Stimulated activated CD4-positive, alpha-beta T cell treated with anti-CD3 and anti-CD28 coated beads, Interleukin-4, amount 100 ng/mL, for 4 hours (primary cell): Measurements from ENCODE around the gene XPC.

Experiments
- DNase-seq, 2 experiments: peaks; one replicate each; pipeline ENCODE4 v3.0.0-alpha.2; 2020

XPC gene

DNA sequence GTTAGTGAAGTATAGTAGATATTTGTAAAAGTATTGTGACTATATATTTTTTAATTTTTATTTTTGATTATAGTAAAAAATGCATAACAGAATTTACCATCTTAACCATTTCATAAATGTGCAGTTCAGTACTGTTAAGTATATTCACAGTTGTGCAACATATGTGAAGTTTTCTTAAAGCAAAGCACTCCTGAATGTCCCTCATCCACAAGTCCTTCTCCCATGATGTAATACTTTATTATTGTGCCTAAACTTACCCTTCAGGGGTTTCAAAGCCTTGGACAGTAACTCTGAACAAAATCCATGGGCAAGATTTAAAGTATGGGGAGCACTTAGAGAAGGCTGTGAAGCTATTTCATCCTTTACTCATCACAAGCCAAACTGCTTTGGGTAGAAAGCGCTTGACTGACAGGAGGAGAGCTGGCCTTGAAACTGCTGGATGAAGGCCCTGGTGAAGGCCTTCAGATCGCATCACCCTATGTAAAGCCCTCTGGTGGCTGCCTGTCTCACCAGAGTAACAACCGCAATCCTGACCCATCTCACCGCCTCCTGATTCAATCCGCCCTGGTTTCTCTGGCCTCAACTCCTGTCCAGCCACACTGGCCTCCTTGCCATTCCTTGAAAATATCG, 28.3 kb upstream of the XPC start:
- DNase-seq = no peak

DNA sequence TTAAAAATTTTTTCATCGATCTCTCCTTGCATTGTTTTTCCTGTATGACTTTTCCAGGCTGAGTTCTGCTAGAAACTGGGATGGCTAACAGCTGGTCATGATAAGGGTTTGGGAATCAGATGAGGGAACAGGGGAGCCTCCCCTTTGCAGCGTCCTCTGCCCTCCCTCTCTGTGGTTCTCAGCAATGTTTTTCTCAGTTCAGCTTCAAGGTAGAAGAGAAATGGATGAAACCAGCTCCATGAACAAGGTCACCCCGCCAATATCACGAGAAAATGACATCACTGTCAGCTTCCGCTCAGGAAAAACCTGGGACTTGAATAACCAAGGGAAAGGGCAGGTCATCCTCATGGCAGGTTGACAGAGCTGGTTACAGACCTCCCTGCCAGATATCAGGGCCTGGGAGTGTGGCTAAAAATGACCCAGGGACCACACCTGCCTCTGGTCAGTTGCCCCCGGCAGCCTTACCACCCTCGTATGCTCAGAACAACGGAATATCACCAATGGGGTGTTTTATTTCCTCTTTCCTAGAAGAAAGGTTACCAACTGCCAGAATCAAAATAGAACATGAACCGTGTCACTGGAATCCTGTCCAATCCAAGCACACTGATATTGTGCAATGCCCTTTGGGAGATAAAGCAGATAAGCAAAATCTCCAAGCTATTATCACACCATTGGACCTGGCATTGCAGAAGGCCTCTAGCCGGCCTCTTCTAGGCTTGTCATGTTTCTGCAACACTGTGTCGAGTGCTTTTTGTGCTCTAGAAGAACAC, 26.3 kb upstream of the XPC start:
- no peak for DNase-seq

DNA sequence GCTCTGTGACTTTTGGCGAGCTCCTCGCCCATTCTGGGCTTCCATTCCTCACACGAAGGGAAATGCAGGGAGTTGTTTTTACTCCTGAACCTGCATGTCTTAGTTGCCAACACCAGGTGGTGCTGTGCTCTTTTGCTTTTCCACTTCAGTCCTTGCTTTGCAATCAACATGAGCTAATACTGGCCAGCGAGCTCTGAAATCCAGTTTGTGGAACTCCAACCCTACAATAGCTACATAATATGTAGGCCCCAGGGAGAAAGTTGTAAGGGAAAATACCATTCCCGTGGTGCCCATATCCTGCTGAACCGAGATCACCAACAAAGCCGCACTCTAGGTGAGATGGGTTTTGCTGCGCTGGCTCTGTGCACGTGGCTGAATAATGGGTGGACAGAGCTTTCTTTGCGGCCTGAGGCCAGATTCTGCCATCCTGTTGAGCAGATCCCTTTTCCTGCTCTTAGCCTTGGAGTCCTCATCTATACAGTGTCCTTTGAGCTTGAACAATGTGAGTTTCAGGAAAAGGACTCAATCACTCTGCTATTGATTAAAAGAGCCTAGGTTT, 25.2 kb upstream of the XPC start:
- DNase-seq = peak; percentile 18 to 19

DNA sequence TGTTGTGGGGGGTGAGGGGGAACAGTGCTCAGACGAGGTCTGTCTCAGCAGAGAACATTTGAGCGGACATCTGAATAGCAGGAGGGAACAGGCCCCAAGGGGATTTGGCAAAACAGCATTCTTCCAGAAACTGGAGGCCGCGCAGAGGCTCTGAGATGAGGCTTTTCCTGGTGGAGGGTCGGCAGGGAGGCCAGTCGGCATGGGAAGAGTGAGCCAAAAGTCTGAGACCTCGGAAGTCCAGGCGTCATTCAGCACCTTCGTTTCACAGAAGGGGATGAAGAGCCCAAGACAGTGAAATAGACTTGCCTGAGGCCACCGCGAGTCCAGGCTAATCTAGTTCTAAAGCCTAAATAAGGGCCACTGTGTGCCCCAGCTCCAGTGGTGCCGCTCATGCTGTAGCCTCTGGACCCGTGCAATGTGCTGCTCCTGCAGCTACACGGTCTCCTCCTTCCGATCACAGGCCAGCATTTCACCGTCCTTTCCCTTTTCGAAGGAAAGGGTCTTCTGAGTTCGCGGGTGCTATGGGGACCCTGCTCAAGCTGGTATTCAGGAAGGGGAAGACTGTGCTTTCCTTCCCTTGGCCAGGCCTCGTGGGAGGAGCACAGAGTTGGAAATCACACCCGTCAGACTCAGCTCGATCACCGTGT, 24.6 kb upstream of the XPC start:
- no peak for DNase-seq

DNA sequence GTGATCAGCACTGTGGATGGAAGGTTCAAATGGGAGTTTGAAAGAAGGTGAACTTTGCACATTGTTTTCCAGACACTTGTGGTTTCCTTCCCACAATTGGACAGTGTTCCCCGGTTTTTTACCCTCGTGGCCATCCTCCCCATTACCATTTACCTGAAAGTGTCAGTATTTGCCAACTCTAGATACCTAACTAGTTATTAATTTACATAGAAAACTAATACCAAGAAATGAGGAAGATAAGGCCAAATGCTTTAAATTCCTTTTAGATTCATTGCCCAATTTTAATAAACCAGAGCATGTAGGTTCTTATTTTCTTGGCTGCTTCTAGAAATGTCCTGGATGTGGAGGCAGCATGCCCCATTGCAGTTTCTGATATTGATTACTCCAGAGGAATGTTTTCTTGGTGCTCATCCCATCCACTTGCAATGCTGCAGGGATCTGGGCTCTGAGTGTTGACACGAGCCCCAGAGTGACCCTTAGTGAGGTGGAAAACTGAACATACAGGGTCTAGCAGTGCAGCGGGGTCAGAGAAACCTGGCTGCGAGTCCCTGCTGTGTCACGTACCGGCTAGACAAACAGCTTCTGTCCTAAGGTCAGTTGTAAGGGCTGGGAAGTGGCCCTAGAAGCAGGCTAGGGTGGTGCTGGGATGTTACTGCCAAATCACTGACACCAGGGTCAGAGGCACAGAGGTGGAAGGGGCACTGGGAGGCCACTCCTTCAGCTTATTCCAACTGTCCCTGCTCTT, 23.7 kb upstream of the XPC start:
- no peak for DNase-seq

DNA sequence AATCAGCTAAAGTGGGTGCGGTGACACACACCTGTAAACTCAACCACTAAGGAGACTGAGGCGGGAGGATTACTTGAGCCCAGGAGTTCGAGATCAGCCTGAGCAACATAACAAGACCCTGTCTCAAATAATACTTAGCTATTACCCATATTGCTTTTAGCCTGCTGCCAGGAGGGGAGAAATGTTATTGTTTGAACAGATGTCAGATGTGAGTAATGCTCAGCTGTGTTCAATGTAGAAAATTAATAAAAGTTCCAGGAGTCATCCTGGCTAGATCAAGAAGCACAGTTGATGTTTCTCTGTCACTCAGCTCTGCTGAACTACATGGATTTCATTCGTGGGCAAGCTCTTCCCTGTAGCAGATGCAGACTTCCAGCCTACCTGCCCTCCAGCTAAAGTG, 22.4 kb upstream of the XPC start:
- DNase-seq = no peak

DNA sequence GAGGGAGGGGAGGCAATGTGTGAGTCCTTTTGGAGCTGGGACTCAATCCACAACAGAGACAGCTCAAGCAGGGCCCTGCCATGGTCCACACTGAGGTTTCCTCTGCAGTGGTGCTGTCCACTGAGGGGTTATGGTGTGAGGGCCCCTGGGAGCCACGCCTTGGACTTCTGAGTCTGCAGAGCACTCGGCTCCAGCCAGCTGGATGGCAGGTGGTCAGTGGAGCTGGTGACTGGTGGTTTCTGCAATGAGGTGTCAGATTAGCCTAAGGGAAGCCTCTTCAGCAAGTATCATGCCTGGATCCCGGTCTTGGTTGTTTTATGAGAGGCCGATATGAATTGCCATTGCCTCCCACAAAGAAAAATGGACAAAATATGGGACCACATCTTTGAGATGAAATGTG, 21.9 kb upstream of the XPC start:
- no peak for DNase-seq

DNA sequence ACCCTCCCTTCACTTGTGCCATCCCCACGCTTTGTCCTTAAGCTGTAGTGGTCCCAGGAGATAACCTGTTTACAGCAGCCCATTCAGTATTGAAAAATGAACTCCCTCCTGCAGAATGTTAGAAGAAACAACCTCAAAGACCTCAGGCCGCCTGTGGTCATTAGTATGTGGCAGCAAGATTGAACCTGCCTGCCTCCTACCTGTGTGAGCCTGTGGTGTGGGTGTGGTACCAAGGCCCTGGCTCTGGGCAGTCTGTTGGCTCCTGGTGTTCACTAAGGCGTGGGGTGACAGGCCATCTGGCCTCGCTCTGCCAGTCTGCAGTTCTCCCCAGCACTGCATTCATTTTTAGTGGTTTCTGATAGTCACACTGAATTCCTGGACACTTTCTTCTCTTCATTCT, 21.2 kb upstream of the XPC start:
- no peak for DNase-seq

DNA sequence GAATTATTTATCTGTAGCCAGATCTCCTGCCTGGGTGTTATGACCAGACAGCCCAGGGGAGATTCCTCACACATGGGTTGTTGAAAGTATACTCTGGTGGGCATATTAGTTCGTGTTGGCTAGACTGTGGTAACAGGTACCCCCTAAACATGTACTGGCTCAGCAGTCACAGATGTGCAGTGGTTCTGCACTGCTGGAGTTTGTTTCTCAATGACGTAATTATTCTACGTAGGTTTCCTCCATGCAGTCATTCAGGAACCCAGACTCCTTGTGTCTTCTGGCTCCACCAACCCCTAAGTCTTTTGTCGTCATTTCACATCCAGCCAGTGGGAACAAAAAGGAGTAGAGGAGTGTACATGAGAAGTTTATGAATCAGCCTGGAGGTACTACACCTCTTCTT, 16.5 kb upstream of the XPC start:
- DNase-seq = no peak

DNA sequence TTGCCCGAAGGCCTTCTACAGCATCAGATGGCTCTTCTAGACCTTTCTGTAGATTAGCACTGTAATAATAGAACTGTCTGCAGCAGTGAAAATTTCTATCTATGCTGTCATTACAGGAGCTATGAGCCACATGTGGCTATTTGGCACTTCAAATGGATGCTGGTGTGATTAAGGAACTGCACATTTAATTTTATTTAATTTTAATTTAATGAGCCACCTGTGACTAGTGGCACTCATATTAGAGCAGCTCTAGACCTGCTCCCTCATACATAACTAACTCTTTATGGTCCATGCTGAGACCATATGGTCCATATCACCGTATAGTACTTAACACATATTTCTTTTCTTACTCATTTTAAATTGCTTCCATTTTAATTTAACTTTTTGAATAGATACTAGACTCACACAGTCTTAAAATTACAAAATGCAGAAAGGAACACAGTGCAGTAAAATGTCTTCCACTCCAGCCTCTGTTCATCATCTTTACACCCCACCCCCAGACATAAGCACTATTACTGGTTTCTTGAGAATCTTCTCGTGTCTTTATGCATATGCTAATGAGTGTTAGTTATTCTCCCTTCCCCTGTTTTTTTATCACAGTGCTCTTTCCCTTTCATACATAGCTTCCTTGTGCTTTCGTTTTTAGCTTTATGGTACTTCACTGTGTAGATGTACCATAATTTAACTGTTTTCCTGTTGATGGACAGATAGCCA, 9.8 kb upstream of the XPC start:
- DNase-seq = no peak

DNA sequence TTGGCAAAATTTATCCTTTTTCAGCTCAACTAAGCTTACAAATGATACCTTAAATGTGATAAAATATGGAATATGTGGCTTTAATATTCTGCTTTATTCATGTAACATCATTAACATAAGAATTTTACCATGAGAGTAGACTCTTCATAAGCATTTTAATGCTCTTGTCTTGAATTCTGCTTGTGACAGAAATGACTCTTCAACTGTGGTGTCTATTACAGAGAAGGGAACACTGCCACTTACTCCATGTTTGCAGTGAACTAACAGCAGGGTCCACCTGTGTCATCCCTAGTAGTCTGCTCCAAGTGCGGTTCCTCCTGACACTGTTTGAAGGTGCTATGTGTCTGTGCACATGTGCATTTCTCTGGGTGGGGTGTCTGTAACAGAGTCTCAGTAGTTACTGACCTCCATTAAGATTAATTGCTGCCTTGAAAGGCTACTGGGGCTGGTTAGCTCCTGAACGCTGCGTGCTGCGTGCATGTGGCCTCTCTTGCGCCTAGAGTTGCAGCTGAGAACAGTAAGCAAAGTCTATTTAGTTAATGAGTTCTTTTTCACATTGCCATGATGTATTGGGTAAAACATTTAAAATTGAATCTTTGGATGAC, 8.6 kb upstream of the XPC start:
- no peak for DNase-seq

DNA sequence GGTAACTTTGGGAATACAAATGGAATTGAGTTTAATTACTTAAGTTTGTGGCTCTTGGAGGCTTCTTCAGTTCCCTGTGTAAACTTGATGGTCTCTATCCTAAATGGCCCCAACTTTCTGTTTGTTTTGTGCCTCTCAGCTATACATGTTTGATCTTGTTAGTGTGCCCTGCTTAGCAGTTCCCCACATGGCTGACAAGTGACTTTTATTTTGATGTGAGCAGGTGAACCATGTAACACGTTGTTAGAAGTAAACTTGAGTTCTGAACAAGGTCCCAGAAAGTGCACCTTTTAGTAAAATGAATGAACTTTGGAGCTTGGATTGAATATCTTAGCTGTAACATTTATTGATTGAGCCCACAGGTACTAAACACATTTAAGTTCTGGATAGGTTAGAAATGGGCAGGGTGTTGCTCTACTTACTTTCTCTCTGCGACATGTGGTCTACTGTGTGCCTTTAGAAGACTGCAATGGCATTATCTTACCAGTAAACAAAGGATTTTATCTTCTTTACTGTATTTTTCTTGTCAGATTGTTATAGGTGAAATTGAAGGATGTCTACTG, 4.7 kb upstream of the XPC start:
- DNase-seq = no peak

DNA sequence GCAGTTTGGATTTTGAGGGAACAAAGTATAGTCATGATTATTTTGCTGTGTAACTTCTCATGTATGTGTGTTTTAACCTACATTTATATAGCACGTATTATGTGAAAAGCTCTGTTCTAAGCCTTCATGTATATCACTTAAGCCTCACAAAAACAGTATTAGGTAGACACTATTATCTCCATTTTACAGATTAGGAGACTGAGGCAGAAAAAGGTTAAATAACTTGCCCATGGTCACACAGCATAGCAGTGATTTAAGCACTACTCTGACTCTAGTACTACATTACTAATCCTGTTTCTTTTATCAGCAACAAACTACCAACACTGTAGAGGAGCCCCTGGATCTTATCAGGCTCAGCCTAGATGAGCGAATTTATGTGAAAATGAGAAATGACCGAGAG, 2.9 kb upstream of the XPC start:
- no peak for DNase-seq

DNA sequence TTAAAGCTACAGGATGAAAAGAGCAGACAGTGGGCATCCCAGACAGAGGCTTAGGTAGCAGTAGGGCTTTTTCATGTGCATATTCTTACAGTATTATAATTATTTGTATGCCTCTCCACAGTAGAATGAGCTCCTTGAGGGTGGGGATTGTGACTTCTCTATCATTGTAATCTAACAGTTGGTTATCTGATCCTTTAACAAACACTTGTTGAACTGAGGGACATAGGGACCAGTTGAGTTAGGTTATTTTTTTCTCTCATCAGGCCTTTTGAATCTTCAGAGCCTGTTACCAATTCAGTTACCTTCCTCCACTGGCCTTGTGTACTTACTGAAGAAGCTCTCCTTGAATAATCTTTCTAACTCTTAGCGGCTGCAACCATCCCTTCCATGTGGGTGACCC, 1.4 kb upstream of the XPC start:
- DNase-seq = no peak

DNA sequence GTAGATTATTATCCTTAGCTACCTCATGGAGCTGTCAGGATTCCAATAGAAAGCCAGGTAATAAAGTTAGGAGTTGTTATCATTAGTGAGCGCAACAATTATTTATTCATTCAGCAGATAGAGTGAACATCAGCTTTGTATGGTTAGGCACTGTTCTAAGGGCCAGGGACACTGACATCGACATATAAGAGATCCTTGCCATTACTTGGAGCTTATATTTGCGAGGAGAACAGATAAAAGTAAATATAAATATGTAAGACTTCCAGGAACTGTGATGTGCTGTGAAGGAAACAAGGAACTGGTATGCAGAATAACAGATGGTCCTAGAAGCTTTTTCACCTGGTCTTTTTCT, 689 bp upstream of the XPC start:
- DNase-seq = no peak

DNA sequence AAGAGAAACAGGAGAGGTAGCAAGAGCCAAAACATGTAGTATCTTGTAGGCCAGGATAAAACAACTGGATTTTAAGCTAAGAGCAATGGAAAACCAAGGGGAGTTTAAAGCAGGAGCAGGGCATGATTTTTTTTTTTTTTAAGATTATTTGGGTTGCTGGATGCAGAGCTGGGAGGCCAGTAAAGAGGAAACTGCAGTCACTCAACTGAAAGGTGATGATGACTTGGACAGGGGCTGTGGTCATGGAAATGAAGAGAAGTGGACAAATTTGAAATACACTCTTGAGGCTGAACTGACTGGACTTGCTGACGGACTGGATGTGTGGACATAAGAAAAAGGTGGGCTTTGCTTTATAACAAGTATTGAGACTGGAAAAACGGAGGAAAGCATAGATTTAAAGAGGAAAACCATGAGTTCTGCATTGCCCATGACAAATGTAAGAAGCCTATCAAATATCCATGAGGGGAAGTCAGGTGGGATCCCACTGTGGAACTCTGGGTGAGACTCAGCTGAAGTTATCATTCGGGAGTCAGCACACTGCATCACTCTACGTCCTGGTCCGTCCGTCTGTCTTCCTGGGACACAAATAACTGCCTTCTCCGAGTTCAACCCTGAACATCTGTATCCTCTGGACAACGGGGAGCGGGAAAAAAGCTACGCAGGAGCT, 688 bp downstream of the XPC start:
- no peak for DNase-seq

DNA sequence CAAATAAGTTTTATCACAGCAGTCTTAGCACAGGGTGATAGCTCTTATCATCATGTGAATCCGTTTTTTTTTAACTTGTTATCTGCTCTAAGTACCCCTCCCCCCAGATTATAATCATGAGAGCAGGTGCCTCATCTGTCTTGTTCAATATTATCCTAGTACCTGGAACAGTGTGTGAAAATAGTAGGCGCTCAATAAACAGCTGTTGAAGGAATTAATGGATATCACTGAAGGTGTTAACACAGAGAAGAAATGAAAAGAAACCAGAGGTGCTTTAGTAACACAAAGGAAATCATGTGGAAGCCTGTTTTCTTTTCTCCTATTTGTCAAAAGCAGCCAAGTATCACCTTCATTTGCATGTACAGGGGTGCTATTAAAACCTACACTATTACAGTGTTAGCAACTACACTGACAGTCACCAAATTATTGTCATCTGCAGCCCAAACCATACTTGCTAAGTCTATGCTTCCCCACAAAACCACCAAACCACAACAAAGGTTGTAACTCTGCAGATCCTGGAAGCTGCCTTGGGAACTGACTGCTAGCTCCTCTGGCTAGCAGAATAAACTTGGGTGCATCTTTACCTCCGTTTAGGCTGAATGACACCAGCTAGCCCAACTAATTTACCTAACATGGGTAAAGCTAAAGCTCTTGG, 2.9 kb downstream of the XPC start:
- peak in 1 of 2 experiments; percentile 43 for DNase-seq

DNA sequence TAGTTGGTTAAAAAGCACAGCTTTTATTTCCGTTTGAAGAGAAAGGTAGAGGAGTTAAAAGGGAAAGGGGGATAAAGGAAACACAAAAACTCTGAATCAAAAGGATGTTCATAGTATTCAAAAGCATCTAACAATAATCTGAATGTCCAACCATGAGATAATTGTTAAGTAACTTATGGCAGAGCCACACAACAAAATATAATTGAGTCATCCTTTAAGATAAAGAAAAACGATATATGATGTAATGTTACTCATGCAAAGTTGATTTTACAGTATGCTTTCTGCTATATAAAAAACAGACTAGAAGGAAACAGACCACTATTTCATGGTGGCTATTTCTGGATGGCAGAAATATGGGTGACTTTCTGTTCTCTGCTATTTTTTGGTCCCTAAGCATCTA, 3.9 kb downstream of the XPC start:
- DNase-seq = no peak

DNA sequence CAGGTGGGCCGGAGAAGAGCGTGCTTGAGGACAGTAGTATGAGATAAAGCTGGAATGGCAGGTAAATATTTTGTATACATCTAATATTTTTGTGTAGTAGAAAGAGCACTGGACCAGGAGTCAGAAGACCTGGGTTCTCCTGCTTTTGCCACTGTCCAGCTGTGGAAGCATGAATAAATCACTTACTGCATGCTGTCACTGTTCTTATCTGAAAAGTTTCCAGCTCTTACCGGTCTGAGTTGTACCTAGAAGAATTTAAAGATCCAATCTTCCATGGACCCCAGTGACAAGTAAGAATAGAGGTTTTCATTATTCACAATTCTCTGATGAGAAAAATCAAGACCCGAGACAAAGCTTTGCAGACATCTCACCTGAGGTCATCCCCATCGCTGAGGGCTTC, 5.9 kb downstream of the XPC start:
- DNase-seq = no peak

DNA sequence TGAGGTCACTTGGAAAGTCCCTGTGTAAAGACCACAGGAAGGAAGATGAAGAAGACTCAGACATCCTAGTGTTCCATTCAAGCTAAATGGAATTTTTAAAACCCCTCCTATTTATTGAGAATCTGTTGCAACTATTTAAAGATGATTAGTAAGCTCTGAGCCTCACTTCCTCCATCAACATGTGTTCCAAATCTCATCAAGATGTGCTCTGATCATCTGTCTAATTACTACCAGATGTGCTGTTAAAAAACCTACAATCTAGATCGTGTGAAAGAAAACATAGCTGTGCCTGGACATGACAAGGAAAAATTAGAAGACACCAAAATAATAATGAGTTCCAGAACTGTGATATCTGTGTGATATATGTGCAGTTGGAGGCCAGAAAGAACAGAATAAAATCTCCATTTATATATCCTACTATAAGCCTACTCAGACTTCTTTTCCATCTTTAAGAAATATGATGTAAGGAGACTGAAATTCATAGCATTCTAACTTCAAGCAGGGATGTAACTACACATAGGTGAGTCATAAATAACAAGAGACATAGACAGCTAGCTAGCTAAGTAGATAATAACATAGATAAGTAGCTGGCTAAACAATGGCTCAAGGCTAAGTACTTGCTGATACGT, 7.8 kb downstream of the XPC start:
- DNase-seq = no peak
